T follicular helper cell (primary cell): ENCODE results near the gene HINT1.

Experiments
- DNase-seq: peaks from one replicate; pipeline ENCODE4 v3.0.0-alpha.2; 2020; ENCODE audit warnings: low read depth

The HINT1 gene

GRCh38 chr5:131109540-131110255 is 55.4 kb downstream of the HINT1 start:
- no peak for DNase-seq
